22Rv1 (cell line): Measurements from ENCODE around the gene FBXL7.

Experiments
- ZFX ChIP-seq: fragments of 450-650 bp; IDR thresholded peaks from 2 replicates; pipeline ENCODE4 v1.6.1; 2017; ENCODE audit warnings: antibody characterized with exemption, borderline replicate concordance
- TF ChIP-seq, protein P1 (sequence below): fragments of 450-650 bp; IDR thresholded peaks from 2 replicates; pipeline ENCODE4 v1.5.1; 2017; ENCODE audit warnings: mild to moderate bottlenecking

DNA sequence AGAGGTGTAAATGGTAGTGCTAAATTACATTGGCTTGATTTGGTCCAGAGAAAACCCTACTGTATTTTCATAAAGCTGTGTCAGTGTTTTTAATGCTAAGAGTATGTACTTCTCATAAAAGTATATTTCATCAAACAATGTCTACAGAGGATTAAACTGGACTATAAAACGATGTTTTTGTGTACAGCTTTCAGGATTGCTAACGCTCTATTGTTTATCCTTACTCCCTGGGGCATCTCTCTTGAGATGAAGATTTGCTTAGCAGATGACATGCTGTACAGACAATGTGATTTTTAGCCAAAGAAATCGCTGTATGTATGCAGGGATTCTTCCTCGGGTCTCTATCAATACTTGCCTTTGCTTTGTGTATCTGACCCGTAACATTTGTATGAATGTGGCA, 216.0 kb downstream of the FBXL7 start:
- TF ChIP-seq, protein P1, sequence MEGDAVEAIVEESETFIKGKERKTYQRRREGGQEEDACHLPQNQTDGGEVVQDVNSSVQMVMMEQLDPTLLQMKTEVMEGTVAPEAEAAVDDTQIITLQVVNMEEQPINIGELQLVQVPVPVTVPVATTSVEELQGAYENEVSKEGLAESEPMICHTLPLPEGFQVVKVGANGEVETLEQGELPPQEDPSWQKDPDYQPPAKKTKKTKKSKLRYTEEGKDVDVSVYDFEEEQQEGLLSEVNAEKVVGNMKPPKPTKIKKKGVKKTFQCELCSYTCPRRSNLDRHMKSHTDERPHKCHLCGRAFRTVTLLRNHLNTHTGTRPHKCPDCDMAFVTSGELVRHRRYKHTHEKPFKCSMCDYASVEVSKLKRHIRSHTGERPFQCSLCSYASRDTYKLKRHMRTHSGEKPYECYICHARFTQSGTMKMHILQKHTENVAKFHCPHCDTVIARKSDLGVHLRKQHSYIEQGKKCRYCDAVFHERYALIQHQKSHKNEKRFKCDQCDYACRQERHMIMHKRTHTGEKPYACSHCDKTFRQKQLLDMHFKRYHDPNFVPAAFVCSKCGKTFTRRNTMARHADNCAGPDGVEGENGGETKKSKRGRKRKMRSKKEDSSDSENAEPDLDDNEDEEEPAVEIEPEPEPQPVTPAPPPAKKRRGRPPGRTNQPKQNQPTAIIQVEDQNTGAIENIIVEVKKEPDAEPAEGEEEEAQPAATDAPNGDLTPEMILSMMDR, result no peak
- TF ChIP-seq ZFX, result no peak
